ENCODE results near the gene AQP12A.

The AQP12A gene

DNA sequence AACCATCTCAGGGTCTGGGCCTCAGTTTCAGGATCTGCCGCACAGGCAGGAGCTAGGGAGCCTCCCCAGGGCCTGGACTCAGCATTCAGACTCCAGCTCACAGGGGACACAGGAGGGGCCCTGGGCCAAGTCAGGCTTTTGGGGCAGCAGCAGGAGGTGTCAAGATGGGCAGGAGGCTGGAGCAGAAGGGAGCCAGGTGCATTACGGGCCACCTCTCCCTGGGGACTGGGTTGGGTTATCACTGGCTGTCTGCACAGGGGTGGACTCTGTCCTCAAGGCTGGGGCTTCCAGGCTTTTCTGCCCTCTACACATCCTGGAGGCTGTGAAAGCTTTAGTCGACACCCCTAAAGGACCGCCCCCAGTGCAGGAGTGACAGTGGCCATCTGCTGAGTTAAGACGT lies 20.0 kb downstream of the AQP12A start:
- no peak for DNase-seq

- no peak for DNase-seq
Measured at GRCh38 chr2:240712121-240712520, 20.5 kb downstream of the AQP12A start.

DNA sequence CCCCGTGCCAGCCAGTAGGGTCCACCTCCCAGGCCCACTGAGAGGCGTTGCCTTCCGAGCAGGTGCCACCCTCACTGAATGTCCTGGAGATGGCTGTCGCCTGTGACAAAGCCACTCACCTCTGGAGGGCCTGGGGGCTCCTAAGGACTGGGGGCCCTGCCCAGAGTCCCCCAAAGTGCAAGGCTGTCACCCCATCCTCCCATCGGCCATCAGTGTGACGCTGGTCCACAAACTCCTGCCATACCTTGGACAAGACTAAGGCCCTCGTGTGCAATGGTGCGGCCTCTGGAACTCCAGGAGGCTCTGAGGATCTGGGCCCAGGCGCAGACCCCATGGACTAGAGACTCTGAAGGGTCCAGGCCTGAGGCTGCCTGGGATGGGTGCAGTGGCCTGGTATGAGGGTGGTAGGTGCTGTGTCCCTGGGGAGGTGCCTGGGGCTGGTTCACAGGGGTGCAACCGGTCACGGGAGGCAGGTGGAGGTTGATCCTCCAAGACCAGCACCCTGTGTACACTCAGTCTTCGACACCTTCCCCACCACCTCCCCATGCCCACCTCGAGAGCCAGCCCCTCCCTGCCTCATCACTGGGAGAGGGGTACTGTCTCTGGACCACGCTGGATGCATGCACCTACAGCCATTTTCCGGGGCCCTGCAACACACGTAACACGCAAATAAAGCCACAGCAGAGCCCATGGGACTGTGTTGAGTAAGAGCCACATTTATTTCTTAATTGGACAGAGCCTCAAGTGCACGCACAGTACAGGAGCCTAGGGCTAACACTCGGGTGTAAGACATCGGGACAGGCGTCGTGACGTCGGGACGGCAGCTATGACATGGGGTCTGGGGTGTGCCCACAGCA lies 21.6 kb downstream of the AQP12A start:
- DNase-seq, result no peak

GRCh38 chr2:240713928-240714746 lies 22.5 kb downstream of the AQP12A start:
- no peak for DNase-seq

- no peak for DNase-seq
Measured at GRCh38 chr2:240714747-240715725, 23.4 kb downstream of the AQP12A start.

- no peak for DNase-seq
Measured at GRCh38 chr2:240716130-240716798, 24.6 kb downstream of the AQP12A start.

- DNase-seq, result no peak
Measured at GRCh38 chr2:240717181-240717641, 25.5 kb downstream of the AQP12A start.

DNA sequence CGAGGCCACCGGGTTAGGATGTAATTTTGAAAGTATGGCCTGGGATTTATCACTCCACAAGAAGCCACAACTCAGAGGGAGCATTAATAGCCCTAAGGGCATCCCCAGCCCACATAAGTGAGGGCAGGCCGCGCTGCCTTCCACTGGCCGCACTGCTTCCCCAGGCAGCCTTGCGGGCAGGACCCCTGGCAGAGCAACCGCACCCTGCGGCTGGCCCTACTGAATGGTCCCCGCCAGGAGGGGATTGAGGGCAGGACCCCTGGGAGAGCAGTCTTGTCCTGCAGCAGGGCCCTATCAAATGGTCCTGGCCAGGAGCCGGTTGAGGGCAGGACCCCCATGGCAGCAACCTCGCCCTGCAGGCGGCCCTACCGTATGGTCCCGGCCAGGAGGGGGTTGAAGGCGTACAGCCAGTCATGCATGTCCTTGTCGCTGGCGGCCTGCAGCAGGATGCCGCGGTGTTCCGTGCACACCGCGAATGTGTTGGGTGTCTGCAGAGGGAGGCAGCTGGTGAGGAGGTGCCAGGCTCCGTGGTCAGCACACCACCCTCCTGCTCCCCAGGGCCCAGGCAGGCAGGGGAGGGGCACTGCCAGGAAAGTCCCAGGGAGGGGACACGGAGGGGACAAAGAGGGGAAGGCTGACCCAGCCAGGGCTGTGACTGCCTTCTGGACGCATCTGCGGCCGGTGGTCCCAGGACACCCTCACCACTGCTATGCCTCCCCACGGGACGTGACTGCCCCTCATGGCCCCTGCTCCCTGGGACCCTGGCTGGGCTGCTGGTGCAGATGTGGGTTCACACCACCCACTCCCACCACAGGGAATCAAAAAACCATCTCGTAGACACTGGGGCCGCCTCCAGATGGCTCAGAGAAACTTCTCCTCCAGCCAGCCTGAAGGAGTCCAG lies 26.3 kb downstream of the AQP12A start:
- no peak for DNase-seq

GRCh38 chr2:240718896-240719490 lies 27.3 kb downstream of the AQP12A start:
- DNase-seq, result no peak

- no peak for DNase-seq
Measured at GRCh38 chr2:240719676-240720545, 28.2 kb downstream of the AQP12A start.

DNA sequence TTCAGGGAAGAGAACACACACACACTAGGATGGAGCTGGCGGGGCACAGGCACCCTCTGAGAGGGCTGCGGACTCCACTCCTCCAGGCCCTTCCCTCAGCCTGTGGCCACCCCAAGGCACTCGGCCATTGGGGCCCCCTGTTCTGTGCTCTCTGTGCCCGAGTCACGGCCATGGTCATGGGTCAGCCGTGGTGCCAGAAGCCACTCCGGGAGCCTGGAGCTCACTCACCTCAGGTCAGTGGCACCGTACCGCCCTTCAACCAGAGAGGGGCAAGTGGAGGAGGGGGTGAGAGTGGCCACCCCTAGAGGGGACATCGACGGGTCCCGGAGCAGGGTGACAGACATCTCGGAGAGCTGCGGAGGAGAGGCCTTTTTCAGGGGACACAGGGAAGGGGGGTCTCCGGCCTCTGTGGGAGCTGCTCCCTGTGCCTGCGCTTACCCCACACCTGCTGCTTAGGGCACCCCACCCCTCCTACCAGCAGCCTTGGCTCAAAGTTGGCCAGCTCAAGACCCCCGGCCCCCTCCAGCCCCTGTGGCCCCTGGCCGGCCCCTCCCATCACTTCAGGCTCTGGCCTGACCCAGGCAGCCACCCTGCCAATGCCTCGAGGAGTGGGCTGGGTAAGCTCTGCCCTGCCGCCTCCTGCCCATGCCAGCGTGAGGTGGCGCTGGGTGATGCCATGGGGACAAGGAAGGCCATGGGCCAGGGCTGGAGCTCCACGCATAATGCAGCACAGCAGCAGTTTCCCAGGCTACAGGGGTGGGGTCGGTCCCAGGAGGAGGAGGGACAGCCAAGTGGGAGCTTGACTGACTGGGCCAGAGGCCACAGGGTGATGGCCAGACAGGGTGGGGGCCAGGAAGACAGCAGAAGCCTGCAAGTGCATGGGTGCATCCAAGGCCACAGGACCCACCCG lies 29.3 kb downstream of the AQP12A start:
- DNase-seq, result no peak

DNA sequence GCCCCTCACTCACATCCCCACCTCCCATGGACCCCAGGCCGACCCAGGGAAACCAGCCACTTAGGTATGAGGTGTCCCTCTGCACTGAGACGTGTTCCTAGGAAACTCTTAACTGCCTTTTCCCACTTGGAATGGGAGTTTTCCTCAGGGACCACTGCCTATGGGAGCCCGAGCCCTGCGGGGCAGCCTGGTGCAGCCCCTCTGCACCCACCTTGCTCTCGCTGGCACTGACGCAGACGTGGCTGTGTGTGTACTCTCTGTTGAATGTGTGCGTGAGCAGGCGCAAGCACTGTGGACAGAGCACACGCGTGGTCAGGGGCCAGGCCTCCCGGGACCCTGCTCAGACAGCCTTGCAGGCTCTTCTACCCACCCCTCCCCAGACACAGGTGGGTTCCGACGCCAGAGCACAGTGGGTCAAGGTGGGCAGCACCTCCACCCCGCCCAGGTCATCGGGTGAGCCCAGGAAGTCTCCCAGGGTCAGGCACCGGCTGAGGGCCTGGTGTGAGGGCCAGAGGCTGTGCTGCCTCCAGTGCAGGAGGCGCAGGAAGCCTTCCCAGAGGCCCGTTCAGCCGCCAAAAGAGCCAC lies 30.0 kb downstream of the AQP12A start:
- no peak for DNase-seq

DNA sequence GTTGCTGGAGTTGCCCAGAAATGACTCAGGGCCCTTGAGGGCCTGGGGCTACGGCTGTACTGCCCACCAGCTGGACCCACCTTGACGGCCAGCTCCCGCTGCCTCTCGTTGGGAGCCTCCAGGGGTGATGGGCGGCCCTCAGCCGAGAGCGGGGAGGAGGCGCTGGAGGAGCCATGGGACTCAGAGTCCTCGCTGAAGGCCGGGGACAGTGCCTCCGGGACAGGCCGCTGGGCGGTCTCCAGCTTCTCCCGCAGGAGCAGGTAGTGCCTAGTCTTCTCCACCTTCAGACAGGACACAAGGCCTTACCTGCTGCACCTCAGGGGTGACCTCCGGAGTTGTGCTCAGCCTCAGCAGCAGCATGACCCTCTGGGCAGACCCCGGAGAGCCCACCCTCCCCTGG lies 30.7 kb downstream of the AQP12A start:
- no peak for DNase-seq

DNA sequence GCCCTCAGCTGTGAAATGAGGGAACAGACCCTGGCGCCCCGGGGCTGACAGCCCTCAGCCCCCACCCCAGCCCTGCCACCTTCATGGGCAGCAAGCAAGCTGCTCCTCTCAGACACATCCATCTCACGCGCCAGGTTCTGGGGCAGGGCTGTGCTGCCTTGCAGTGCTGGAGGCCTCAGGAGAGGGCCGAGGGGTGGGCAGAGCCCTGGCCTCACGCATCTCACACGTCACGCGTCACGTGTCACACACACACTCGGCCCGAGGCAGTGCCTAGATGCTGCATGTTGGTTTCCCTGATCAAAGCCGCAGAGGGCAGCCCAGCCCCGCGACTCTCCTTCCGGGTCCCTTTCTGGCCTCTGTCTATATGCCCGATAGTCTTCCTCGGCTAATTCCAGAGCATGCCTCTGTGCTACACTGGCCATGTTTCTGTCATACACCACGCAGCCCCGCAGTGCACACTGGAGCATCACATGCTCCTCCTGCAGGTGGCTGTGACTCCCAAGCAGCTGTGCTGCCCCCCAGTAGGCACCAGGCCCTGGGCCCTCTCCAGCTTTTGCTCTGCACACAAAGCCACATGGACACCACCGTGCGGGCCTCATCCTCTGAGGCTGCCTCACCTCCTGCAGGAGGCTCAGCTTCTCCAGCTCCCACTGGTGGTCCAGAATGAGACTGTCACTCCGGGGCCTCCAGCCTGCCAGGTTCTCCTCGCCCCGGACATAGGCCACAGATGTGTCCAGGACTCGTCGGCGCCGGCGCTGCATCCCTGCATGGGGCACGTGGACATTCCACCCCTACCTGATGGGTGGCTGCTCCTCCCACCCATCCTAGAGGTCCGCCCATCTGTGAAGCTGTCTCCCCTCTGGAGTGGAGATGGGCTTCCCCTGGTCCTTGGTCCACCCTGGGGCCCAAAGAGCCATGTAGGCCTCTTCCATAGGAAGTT lies 31.4 kb downstream of the AQP12A start:
- DNase-seq, result no peak

DNA sequence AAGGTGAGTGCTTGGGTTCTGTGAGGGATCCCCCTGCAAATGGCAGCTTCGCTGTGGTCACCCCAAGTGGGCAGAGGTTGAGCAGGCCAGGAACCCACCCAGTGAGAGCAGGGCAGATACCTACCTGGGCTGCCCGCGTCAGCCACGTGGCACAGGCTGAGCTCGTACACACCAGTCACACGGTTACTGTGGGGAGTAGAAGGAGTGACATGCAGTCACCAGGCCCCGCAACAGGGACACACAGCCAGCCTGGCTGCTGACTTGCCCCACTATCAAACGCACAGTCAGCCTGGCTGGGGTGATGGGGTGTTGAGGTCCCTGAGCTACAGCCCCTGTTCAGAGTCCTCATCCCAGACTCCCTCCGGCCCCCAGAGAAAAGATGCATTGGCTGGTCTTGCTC lies 32.2 kb downstream of the AQP12A start:
- DNase-seq, result no peak

- no peak for DNase-seq
Measured at GRCh38 chr2:240724431-240724830, 32.8 kb downstream of the AQP12A start.

GRCh38 chr2:240725266-240725665 lies 33.6 kb downstream of the AQP12A start:
- no peak for DNase-seq
